Karpas-422 (cell line): ENCODE results near the gene ATN1. TPM values are rescaled to one million over a fixed set of nuclear protein-coding genes. Genes with fewer than 3 reads are reported as not detected.
"Not testable (repeated sequence)": the region's sequence is repeated elsewhere in the genome, so short reads cannot be mapped to it uniquely, and the experiment has no call there.

ENCODE experiments used
- DNase-seq: peaks from one replicate; pipeline ENCODE4 v3.0.0-alpha.2; 2015
- H2AFZ ChIP-seq: fragments of 200-600 bp; sonication (generic); 2 replicates; pipeline ENCODE4 v1.6.1; 2014; ENCODE audit warnings: antibody characterized with exemption, low read length, mixed read lengths
- H3K27ac ChIP-seq: fragments of 200-600 bp; sonication (generic); 2 replicates; pipeline ENCODE4 v1.5.1; 2014; ENCODE audit warnings: mild to moderate bottlenecking, low read length, moderate library complexity
- H3K27me3 ChIP-seq: fragments of 200-600 bp; sonication (generic); 2 replicates; pipeline ENCODE4 v1.6.1; 2014; ENCODE audit warnings: low read length, mixed read lengths
- H3K36me3 ChIP-seq: fragments of 200-600 bp; sonication (generic); 2 replicates; pipeline ENCODE4 v1.6.1; 2014; ENCODE audit warnings: low read length, mixed read lengths; ENCODE audit not compliant: insufficient read depth
- H3K4me1 ChIP-seq: fragments of 200-600 bp; sonication (generic); 2 replicates; pipeline ENCODE4 v1.6.1; 2014; ENCODE audit warnings: mild to moderate bottlenecking, low read length, mixed read lengths
- H3K4me2 ChIP-seq: fragments of 200-600 bp; sonication (generic); 2 replicates; pipeline ENCODE4 v1.6.1; 2014; ENCODE audit warnings: low read length, low read depth, mild to moderate bottlenecking; ENCODE audit not compliant: poor library complexity, severe bottlenecking
- H3K4me3 ChIP-seq: fragments of 200-600 bp; sonication (generic); 2 replicates; pipeline ENCODE4 v1.5.1; 2014; ENCODE audit warnings: mild to moderate bottlenecking, antibody characterized with exemption, low read length, mixed read lengths
- H3K79me2 ChIP-seq: fragments of 200-600 bp; sonication (generic); 2 replicates; pipeline ENCODE4 v1.6.1; 2014; ENCODE audit warnings: mild to moderate bottlenecking, low read length, mixed read lengths
- H3K9ac ChIP-seq: fragments of 200-600 bp; sonication (generic); 2 replicates; pipeline ENCODE4 v1.6.0; 2014; ENCODE audit warnings: low read length
- H3K9me2 ChIP-seq: fragments of 200-600 bp; sonication (generic), shearing (Covaris generic); replicated peaks from 2 replicates; pipeline ENCODE4 v1.6.0; 2014; ENCODE audit warnings: mild to moderate bottlenecking, low read length, moderate library complexity; ENCODE audit not compliant: insufficient read depth
- H3K9me3 ChIP-seq: fragments of 300-700, 200-600 bp; sonication (generic); 2 replicates; pipeline ENCODE4 v1.6.1; 2014; ENCODE audit warnings: low read length, mixed read lengths
- H4K20me1 ChIP-seq: fragments of 200-600 bp; sonication (generic); 2 replicates; pipeline ENCODE4 v1.6.1; 2014; ENCODE audit warnings: mild to moderate bottlenecking, antibody characterized with exemption, low read length, low read depth; ENCODE audit not compliant: insufficient read depth
- total RNA-seq: library from RNA; depleted of rRNA; stranded (reverse); fragments of >200 nt; shearing (Covaris generic); gene quantifications from 2 replicates; pipeline ENCODE4 v1.2.3, GENCODE V29; 2014; ENCODE audit warnings: low replicate concordance

ATN1 gene
- total RNA-seq, 1 experiment from 2014 or later = 8.8 TPM

- Histone ChIP-seq H3K79me2 (no peaks in the 10 kb centered on the region), H3K4me1 (peaks cover 16% of the 10 kb centered on the region), H3K9ac (no peak overlapping the region), H4K20me1 (no peaks in the 10 kb centered on the region), H3K36me3 (no peaks in the 10 kb centered on the region), H3K27ac (no peak overlapping the region), H3K9me3 (no peaks in the 10 kb centered on the region), H3K4me2 (no peak overlapping the region), H3K4me3 (no peak overlapping the region), H3K9me2 (no peaks in the 10 kb centered on the region), H3K27me3 (no peaks in the 10 kb centered on the region), H2AFZ (no peak overlapping the region)
- no peak for DNase-seq
Measured at GRCh38 chr12:6899427-6899826, 28.3 kb upstream of the ATN1 start.

GRCh38 chr12:6899837-6900519, 27.8 kb upstream of the ATN1 start:
- no peaks in the 10 kb centered on the region for H3K9me2 ChIP-seq
- no peak overlapping the region for H2AFZ ChIP-seq
- DNase-seq = no peak
- no peak overlapping the region for H3K4me2 ChIP-seq
- no peaks in the 10 kb centered on the region for H3K9me3 ChIP-seq
- no peaks in the 10 kb centered on the region for H4K20me1 ChIP-seq
- no peak overlapping the region for H3K27ac ChIP-seq
- no peaks in the 10 kb centered on the region for H3K27me3 ChIP-seq
- peaks cover 19% of the 10 kb centered on the region for H3K4me1 ChIP-seq
- no peaks in the 10 kb centered on the region for H3K36me3 ChIP-seq
- no peak overlapping the region for H3K4me3 ChIP-seq
- H3K9ac ChIP-seq = no peak overlapping the region
- no peaks in the 10 kb centered on the region for H3K79me2 ChIP-seq

- H3K9ac ChIP-seq = no peak overlapping the region
- no peaks in the 10 kb centered on the region for H3K9me3 ChIP-seq
Measured at GRCh38 chr12:6902448-6902847, 25.3 kb upstream of the ATN1 start.

GRCh38 chr12:6903722-6904121, 24.0 kb upstream of the ATN1 start:
- Histone ChIP-seq H3K9ac (0 out of 2 replicates have a peak overlapping the region, but pooled peaks have one; percentile 22), H3K4me3 (peak overlapping the region; percentile 71; the same call in 1 of the 2 replicates), H3K79me2 (no peaks in the 10 kb centered on the region), H3K4me2 (peak overlapping the region; percentile 84), H2AFZ (peak overlapping the region; percentile 88), H4K20me1 (no peaks in the 10 kb centered on the region), H3K9me2 (no peaks in the 10 kb centered on the region), H3K27ac (no peak overlapping the region; the same call in 1 of the 2 replicates), H3K4me1 (peaks cover 24% of the 10 kb centered on the region), H3K27me3 (no peaks in the 10 kb centered on the region), H3K9me3 (no peaks in the 10 kb centered on the region), H3K36me3 (no peaks in the 10 kb centered on the region)
- DNase-seq = no peak

More at GRCh38 chr12:6902448-6902847, 25.3 kb upstream of the ATN1 start:
- Histone ChIP-seq H3K36me3 (no peaks in the 10 kb centered on the region), H3K9me2 (no peaks in the 10 kb centered on the region), H3K27ac (no peak overlapping the region), H4K20me1 (no peaks in the 10 kb centered on the region), H2AFZ (no peak overlapping the region), H3K4me1 (peaks cover 24% of the 10 kb centered on the region), H3K4me2 (no peak overlapping the region), H3K4me3 (no peak overlapping the region), H3K79me2 (no peaks in the 10 kb centered on the region), H3K27me3 (no peaks in the 10 kb centered on the region)
- DNase-seq = no peak

GRCh38 chr12:6904280-6905276, 23.2 kb upstream of the ATN1 start, which contains the start of gene LRRC23:
Gene LRRC23 (plus strand): TSS chr12:6904822. CDS start chr12:6905634, 812 bp downstream.
- DNase-seq = peak; percentile 99
- H3K9me3 ChIP-seq = no peaks in the 10 kb centered on the region
- no peaks in the 10 kb centered on the region for H3K9me2 ChIP-seq
- peaks cover 24% of the 10 kb centered on the region for H3K4me1 ChIP-seq
- no peaks in the 10 kb centered on the region for H3K27me3 ChIP-seq
- peak within 1 kb of the TSS; percentile 79 for H3K9ac ChIP-seq
- H2AFZ ChIP-seq = peak within 1 kb of the TSS; percentile 88
- no peaks in the 10 kb centered on the region for H3K79me2 ChIP-seq
- H3K4me3 ChIP-seq = peak within 1 kb of the TSS; percentile 71
- H3K36me3 ChIP-seq = no peaks in the 10 kb centered on the region
- H3K4me2 ChIP-seq = peak within 1 kb of the TSS; percentile 84
- H4K20me1 ChIP-seq = no peaks in the 10 kb centered on the region
- no peak within 1 kb of the TSS; the same call in 1 of the 2 replicates for H3K27ac ChIP-seq

GRCh38 chr12:6905414-6906040, 22.2 kb upstream of the ATN1 start:
- DNase-seq = no peak
- Histone ChIP-seq H3K4me1 (peaks cover 23% of the 10 kb centered on the region), H3K9ac (peak overlapping the region; percentile 79), H3K36me3 (no peaks in the 10 kb centered on the region), H3K79me2 (no peaks in the 10 kb centered on the region), H3K9me3 (no peaks in the 10 kb centered on the region), H3K9me2 (no peaks in the 10 kb centered on the region), H3K27ac (no peak overlapping the region), H3K27me3 (no peaks in the 10 kb centered on the region), H3K4me3 (peak overlapping the region; percentile 71), H4K20me1 (no peaks in the 10 kb centered on the region), H2AFZ (no peak overlapping the region), H3K4me2 (peak overlapping the region; percentile 84)

- not testable (repeated sequence) for H3K79me2 ChIP-seq, H3K36me3 ChIP-seq, H3K9me3 ChIP-seq, H3K9me2 ChIP-seq, DNase-seq, H4K20me1 ChIP-seq, H3K4me2 ChIP-seq, H3K4me3 ChIP-seq, H3K27ac ChIP-seq, H3K27me3 ChIP-seq, H3K9ac ChIP-seq, H2AFZ ChIP-seq
- H3K4me1 ChIP-seq = peaks cover 20% of the 10 kb centered on the region
Measured at GRCh38 chr12:6908141-6908540, 19.6 kb upstream of the ATN1 start.
